GM12875 (cell line): ENCODE measurements around the gene CCDC182.

ENCODE experiments used
- H3K4me3 ChIP-seq: one replicate; pipeline ENCODE4 v1.5.1; 2011; ENCODE audit warnings: low read depth, low read length, control low read depth
- TF ChIP-seq, protein P1 (sequence below): IDR thresholded peaks from 2 replicates; pipeline ENCODE4 v1.5.1; 2011; ENCODE audit warnings: low read depth, mild to moderate bottlenecking, control low read depth, inconsistent platforms, low read length, moderate library complexity, borderline replicate concordance; ENCODE audit not compliant: insufficient read depth

The CCDC182 gene

DNA sequence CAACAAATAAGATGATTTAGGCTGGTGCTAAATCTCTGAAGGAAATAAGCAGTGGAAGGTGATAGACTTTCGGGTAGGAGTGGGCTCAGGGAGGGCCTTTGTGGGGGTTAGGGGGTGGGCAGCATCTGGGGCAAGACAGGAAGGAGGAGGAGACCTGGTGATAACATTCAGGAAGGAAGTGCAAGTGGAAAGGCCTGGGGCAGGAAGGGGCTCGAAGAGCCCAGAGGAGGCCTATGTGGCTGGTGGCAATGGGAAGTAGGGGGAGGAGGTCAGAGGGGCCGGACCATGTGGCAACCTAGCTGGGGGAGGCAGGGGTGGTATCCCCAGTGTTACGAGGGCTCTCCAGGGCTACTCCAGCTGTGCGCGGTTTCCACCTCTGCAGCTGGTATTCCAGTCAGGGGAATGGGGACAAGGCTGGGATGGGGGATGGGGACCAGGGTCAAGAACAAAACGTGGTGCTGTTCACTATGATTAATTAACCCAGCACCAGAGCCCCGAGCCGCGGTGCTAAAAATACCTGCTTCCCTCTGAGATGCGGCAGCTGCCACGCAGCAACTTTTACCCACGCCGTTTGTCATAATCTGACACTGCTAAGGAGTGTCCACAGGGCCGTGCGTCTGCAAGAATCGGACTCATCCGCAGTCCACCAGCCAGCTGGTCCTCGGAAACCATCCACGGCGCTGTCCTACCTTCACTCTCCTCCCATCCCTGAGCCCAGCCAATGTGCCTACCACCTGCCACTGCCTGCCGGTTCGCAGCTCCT lies 5.2 kb upstream of the CCDC182 start:
- no peak overlapping the region for H3K4me3 ChIP-seq
- TF ChIP-seq, protein P1, sequence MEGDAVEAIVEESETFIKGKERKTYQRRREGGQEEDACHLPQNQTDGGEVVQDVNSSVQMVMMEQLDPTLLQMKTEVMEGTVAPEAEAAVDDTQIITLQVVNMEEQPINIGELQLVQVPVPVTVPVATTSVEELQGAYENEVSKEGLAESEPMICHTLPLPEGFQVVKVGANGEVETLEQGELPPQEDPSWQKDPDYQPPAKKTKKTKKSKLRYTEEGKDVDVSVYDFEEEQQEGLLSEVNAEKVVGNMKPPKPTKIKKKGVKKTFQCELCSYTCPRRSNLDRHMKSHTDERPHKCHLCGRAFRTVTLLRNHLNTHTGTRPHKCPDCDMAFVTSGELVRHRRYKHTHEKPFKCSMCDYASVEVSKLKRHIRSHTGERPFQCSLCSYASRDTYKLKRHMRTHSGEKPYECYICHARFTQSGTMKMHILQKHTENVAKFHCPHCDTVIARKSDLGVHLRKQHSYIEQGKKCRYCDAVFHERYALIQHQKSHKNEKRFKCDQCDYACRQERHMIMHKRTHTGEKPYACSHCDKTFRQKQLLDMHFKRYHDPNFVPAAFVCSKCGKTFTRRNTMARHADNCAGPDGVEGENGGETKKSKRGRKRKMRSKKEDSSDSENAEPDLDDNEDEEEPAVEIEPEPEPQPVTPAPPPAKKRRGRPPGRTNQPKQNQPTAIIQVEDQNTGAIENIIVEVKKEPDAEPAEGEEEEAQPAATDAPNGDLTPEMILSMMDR: no peak

DNA sequence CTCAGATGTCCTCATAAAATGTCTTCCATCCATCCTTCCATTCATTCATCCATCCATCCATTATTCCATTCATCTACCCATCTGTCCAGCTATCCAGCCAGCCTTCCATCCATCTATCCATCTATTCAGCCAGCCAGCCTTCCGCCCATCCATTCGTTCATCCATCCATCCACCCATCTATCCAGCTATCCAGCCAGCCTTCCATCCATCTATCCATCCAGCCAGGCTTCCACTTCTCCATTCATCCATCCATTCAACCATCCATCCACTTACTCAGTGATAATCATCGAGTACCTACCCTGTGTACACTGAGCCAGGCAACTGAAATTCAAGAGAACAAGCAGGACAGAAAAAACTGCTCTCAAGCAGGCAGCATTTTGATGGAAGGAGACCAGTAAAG lies 4.6 kb upstream of the CCDC182 start:
- TF ChIP-seq, protein P1: no peak
- no peak overlapping the region for H3K4me3 ChIP-seq

DNA sequence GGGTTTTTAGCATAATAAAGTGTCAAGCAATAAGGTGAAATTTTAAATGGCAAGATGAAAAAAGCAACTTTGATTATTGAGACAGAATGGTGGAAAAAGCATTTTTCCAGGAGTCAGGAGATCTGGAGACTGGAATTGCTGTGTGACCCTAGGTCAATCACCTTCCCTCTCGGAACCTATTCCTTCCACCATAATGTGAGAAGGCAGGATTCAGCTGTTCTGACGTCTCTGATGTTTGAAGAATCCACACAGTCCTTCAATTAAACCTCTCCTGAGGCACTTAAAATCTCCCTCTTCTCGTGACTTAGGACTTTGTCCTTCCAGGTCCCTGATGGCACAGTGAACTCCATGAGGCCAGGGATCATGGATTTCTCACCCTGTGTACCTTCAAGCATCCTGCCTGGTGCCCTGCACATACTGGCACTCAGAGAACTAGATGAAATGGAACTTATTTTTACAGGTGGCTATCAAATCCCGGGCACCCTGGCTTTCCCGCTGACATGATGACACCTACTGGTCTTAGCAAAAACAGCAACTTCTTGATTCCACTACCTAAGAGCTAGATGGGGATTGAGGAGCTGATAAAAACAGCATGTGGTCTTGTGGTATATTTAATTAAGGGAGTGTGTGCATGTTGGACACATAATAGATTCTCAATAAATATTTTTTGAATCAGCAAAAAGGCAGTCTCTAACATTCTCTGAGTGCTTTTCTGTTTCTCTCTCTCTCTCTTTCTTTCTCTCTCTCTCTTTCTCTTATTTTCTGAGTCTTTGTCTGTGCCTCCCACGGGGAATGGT lies 2.3 kb upstream of the CCDC182 start:
- H3K4me3 ChIP-seq: no peak overlapping the region
- TF ChIP-seq, protein P1: peak; percentile 77

DNA sequence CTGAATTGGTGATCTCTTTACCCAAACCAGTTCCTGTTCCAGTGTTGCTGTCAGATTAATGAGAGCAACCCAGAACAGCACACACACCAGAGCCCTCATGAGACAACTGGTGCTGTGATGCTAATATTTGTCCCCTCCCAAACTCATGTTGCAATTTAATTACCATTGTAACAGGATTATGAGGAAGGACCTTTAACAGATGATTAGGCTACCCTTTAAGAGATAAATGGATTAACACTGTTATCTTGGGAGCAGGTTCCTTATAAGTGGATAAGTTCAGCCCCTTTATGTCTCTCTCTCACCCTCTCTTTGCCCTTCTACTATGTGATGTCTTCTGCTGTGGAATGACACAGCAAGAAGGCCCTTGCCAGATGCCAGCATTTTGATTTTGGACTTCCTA lies 1.1 kb upstream of the CCDC182 start:
- TF ChIP-seq, protein P1: no peak
- no peak overlapping the region for H3K4me3 ChIP-seq

DNA sequence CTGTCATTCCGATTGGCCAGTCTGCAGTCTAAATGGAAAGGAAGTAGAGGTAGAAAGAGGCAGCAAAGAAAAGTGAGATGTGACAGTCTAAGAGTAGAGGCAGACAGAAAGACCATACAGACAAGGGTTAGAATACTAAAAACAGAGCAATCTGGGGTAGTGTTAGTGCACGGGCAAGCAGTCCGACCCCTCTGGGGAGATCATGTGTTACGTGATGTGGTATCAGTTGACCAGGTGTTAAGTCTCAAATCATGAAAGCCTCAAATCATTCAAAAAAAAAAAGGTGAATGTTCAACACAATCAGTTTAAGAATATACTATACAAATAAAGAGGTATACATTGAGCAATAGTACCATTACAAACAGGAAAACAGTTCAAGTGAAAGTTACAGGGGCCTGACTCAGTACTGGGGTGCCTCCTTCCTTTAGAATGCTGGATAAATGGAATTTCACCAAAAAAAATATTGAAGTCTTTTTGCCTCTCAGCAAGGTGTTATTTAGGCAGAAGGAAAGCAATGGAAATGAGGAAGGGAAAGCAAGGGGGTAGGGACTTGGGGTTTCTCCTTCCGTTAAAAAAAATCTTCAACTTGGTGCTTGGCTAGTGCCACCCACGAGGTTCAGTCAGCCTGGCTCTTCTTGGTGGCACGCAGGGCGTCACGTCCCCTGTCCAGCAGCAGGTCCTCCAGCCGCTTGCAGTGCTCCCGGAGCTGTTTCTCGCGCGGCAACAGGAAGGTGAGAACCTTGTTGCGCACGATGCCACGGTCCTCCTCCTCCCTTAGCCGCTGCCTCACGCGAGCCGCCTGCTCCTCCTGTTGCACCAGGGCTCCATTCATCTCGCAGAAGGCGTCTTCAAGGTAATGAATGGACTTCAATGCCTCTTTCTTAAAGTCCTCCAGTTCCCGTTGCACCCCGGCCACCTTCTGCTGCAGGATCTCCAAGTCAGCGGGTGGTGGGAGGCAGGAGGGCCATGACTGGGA lies 616 bp downstream of the CCDC182 start:
- TF ChIP-seq, protein P1: no peak
- no peak overlapping the region for H3K4me3 ChIP-seq

DNA sequence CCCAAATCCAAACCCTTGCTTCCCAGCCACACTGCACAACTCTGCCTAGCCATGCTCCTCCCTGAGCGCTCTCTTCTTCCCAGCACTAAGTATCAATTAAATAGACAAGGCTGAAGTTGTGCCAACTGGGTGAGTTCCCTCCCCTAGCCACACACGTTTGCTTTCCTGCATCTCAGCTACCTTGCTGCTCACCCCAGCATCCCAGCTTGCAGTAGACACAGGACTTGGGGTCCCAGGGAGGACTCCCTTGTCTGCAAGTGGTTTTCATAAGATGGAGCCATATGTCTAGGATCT lies 4.9 kb downstream of the CCDC182 start:
- TF ChIP-seq, protein P1: no peak
- no peak overlapping the region for H3K4me3 ChIP-seq
